K562 (cell line): ENCODE measurements around the gene RER1.

ENCODE experiments used
- EGR1 ChIP-seq: fragments of 450-650 bp; conservative IDR thresholded peaks from 2 replicates; pipeline ENCODE4 v1.6.1; 2017; ENCODE audit warnings: mild to moderate bottlenecking
- EZH2 ChIP-seq: IDR thresholded peaks from 2 replicates; pipeline ENCODE4 v1.6.1; 2012; ENCODE audit warnings: low read depth, mild to moderate bottlenecking, inconsistent platforms, low read length, borderline replicate concordance
- FIP1L1 ChIP-seq: fragments of 200-400 bp; formaldehyde crosslinking; IDR thresholded peaks from 2 replicates; pipeline ENCODE4 v1.6.1; 2018; ENCODE audit warnings: mild to moderate bottlenecking, low read depth, low read length; ENCODE audit not compliant: poor library complexity, severe bottlenecking
- FOXM1 ChIP-seq, 2 experiments: fragments of 450-650 bp in 1 of 2; sonication (generic) in 1 of 2; formaldehyde crosslinking in 1 of 2; IDR thresholded peaks; 2 replicates each; pipeline versions ENCODE4 v1.6.1 to v1.9.0; 2017 to 2022; ENCODE audit warnings: low read depth in 2 of 2, mild to moderate bottlenecking in 2 of 2, missing genetic modification reagents in 1 of 2, moderate library complexity in 1 of 2
- KAT2B ChIP-seq: IDR thresholded peaks from one replicate; pipeline ENCODE4 v1.6.1; 2012; ENCODE audit warnings: low read depth, mild to moderate bottlenecking, control low read depth, inconsistent platforms, low read length, moderate library complexity
- MEF2D ChIP-seq: conservative IDR thresholded peaks from 2 replicates; pipeline ENCODE4 v1.6.1; 2016; ENCODE audit warnings: low read depth, missing genetic modification characterization, missing compliant biosample characterization
- NCOA1 ChIP-seq: fragments of 450-650 bp; IDR thresholded peaks from 2 replicates; pipeline ENCODE4 v1.6.1; 2016; ENCODE audit warnings: low read depth
- NFYB ChIP-seq: IDR thresholded peaks from 2 replicates; pipeline ENCODE4 v1.6.1; 2011; ENCODE audit warnings: mild to moderate bottlenecking, moderate library complexity; ENCODE audit not compliant: insufficient read length; ENCODE audit errors: extremely low read depth
- RBM25 ChIP-seq: fragments of 200-400 bp; formaldehyde crosslinking; IDR thresholded peaks from 2 replicates; pipeline ENCODE4 v1.6.1; 2018; ENCODE audit warnings: low read length, low read depth, moderate library complexity; ENCODE audit not compliant: severe bottlenecking
- ZC3H8 ChIP-seq: fragments of 450-650 bp; IDR thresholded peaks from 2 replicates; pipeline ENCODE4 v1.6.1; 2017
- TF ChIP-seq, protein P1 (sequence below), 3 experiments: IDR thresholded peaks in 2 of 3; conservative IDR thresholded peaks in 1 of 3; 2 replicates each; pipeline ENCODE4 v1.5.1; 2011 to 2012; ENCODE audit warnings: low read length in 3 of 3, mild to moderate bottlenecking in 3 of 3, control low read depth in 2 of 3, improper control_type of control experiment in 1 of 3, inconsistent platforms in 1 of 3, low read depth in 1 of 3, mixed read lengths in 1 of 3, moderate library complexity in 1 of 3; ENCODE audit not compliant: insufficient read depth in 2 of 3
- TF ChIP-seq, protein P2 (sequence below): fragments of 250-450 bp; sonication (Bioruptor Pico); IDR thresholded peaks from 2 replicates; pipeline ENCODE4 v1.5.0; 2021

DNA sequence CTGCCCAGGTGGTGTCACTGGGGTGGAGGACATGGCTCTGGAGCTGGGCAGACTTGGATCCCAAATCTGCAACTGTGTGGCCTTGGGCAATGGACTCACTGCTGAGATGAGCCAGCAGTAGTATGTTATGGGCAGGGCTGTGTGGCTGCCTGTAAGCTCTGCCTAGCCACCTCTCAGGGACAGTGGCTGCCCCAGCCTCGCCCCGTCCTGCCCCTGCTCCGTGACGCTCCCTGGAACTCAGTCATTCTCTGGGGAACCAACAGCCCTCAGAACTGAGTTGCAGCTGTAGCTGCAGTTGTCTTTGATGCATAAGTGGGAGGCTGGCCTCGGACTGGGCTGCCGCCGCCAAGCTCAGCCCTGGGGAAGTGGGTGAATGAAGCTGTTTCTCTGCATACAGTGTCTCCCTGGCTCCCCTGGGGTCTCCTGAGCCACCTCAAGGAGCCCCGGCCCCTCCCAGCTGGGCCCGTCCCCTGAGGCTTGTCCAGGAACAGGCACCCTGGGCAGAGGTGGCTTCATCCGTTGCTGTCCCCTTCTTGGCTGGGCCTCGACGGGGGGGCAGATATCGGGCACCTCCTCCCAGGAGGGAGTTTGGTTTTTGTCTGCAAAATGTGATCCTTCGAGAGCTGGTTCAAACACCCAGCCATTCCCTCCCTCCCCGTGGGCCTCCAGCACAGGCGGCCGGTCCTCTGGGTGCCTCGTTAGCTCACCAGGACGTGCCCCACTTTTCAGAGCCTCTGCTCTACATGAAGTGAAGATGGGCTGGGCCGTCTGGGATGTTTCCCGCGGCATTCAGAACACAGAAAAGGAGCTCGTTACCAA is 58.2 kb downstream of the RER1 start:
- TF ChIP-seq FIP1L1 (no peak), FOXM1 (IDR thresholded peaks at IDR 0.05; ENCODE audit: low read depth) (no peak), FOXM1 (CRISPR knock-in tag; IDR thresholded peaks at IDR 0.05; ENCODE audit: low read depth) (no peak), MEF2D (tag) (no peak), RBM25 (no peak), EZH2 (no peak), KAT2B (no peak), ZC3H8 (no peak), NFYB (no peak), EGR1 (no peak), NCOA1 (no peak)
- TF ChIP-seq, protein P1, sequence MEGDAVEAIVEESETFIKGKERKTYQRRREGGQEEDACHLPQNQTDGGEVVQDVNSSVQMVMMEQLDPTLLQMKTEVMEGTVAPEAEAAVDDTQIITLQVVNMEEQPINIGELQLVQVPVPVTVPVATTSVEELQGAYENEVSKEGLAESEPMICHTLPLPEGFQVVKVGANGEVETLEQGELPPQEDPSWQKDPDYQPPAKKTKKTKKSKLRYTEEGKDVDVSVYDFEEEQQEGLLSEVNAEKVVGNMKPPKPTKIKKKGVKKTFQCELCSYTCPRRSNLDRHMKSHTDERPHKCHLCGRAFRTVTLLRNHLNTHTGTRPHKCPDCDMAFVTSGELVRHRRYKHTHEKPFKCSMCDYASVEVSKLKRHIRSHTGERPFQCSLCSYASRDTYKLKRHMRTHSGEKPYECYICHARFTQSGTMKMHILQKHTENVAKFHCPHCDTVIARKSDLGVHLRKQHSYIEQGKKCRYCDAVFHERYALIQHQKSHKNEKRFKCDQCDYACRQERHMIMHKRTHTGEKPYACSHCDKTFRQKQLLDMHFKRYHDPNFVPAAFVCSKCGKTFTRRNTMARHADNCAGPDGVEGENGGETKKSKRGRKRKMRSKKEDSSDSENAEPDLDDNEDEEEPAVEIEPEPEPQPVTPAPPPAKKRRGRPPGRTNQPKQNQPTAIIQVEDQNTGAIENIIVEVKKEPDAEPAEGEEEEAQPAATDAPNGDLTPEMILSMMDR (IDR thresholded peaks at IDR 0.05 in 2 of 3, conservative IDR thresholded peaks at IDR 0.05 in 1 of 3; ENCODE audit: insufficient read depth in 2 of 3, low read depth in 1 of 3, low read length in 3 of 3): no peak
- TF ChIP-seq, protein P2, sequence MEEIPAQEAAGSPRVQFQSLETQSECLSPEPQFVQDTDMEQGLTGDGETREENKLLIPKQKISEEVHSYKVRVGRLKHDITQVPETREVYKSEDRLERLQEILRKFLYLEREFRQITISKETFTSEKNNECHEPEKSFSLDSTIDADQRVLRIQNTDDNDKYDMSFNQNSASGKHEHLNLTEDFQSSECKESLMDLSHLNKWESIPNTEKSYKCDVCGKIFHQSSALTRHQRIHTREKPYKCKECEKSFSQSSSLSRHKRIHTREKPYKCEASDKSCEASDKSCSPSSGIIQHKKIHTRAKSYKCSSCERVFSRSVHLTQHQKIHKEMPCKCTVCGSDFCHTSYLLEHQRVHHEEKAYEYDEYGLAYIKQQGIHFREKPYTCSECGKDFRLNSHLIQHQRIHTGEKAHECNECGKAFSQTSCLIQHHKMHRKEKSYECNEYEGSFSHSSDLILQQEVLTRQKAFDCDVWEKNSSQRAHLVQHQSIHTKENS (CRISPR knock-in tag): no peak
